Fibroblast of skin of right quadriceps (primary cell): ENCODE data around the gene CCDC93.
"Not testable (repeated sequence)": the region's sequence is repeated elsewhere in the genome, so short reads cannot be mapped to it uniquely, and the experiment has no call there.

Source experiments
- DNase-seq: peaks from one replicate; pipeline ENCODE4 v3.0.0-alpha.2; 2013

CCDC93 gene

GRCh38 chr2:118045286-118045685 is 31.4 kb upstream of the CCDC93 start:
- DNase-seq, result no peak

DNA sequence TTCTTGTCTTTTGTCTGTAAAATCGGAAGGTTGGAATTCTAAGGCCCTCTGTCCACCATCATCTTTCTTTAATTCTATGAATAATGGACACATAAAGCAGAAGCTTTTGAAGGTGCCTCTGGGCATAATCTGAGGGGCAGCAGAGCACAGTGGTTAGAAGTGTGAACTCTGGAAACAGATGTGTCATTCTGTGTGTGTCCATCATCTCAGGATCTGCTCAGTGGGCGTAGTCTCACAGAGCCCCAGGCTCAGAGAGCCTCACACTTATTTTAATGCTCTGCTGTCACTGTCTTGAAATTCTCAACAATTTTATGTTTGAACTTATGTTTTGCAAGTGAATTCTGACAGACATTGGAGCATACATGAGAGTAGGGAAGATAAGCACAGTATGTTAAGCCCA is 31.0 kb upstream of the CCDC93 start:
- DNase-seq, result no peak

- DNase-seq, result no peak
These were observed 30.3 kb upstream of the CCDC93 start for GRCh38 chr2:118044103-118044716.

DNA sequence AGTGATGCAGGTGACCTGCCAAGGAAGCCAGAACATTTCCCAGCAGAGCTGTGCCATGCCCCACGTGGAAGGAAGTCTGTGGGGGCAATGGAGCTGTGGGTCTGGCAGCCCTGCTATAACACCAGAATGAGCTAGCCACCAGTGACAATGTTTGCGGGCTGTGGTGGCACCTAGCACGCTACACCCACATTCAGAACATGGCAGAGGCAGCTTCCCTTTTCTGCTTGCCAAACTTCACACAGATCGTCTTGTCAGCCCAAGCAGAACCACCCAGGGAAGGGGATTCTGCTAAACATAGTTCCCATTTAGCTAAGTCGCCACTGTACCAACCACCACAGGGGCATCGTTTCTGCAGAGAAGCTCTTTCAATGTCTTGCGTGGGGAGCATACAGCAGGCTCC is 27.0 kb upstream of the CCDC93 start:
- no peak for DNase-seq

DNA sequence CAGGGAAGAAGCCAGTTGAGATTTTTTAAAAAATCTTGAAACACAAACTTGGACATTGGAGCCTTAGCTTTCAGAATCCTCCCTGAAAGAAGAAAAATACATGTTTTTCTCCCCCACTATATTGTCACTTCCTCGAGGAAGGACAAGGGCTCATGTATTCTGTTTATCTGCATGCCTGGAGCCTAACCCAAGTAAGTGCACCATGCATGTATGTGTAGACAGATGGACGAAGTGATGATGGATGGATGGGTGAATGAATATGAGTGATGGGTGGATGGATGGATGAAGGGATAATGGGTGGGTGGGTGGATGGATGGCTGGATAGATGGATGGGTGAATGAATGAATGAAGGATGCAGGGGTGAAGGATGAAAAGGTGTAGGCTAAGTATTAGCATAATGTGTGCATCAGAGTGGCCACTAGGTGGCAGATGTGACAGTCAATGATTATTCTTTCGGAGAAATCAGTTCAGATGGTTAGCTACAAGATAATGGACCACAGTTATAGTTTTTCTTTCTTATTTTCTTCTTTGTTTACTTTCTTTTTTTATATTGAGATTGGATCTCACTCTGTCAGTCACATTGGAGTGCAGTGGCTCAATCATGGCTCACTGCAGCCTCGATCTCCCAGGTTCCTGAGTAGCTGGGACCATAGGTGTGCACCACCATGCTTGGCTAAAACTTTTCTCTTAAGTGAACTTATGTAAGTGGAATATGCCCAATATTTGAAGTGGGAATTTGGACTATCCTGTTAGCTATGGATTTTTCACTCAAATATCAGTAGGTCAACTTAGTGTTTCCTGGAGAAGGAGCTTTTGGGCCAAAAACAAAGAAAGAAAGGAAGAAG is 18.5 kb upstream of the CCDC93 start:
- peak; percentile 35 for DNase-seq

DNA sequence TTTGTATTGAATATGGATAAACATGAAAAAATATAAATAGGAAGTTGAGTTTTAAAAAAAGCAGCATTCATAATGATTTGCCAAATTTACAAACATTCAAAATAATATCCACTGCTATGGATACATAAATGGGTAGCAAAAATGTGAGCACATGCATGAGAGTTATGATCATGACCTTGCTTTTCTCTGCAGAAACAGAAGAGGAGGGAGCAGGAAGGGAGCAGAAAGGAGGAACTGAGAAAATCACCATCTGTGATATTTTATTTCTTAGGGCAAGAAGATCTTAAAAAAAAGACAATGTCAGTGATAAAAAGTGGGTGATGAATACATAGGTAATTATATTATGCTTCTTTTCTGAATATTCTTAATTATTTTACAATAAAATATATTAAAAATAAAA is 17.7 kb upstream of the CCDC93 start:
- DNase-seq, result no peak

DNA sequence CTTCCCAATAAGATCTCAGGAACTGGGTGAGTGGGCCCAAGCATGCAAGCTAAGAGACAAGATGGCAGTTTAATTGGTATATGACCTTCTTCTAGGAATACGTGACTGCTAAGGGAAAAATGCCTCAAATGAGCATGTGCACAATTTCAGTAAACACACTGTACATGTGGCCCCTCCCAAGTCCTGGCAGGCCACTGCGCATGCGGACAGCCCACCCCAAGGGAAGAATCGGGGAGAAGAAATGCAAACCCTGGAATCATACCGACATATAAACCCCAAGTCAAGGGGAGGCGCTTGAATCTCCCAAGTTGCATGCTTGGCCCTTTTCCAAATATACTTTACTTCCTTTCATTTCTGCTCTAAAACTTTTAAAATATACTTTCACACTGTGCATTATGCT is 15.2 kb upstream of the CCDC93 start:
- DNase-seq, result no peak

- DNase-seq, result no peak
These were observed 7.5 kb upstream of the CCDC93 start for GRCh38 chr2:118021356-118021755.

GRCh38 chr2:118019821-118020220 is 6.0 kb upstream of the CCDC93 start:
- DNase-seq, result no peak

GRCh38 chr2:118016911-118017310 is 3.0 kb upstream of the CCDC93 start:
- no peak for DNase-seq

DNA sequence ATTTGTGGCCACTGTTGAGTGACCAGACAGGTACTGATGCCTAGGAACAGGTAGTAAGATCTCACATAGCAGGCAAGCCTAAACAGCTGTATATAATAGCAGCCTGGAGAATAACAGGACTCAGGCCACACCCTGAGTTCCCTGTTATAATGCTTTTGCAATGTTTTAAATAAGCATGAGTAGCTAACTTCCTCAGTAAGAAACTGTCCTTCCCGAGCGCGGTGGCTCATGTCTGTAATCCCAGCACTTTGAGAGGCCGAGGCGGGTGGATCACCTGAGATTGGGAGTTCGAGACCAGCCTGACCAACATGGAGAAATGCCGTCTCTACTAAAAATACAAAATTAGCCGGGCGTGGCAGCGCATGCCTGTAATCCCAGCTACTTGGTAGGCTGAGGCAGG is 1.9 kb upstream of the CCDC93 start:
- DNase-seq, result not testable (repeated sequence)

DNA sequence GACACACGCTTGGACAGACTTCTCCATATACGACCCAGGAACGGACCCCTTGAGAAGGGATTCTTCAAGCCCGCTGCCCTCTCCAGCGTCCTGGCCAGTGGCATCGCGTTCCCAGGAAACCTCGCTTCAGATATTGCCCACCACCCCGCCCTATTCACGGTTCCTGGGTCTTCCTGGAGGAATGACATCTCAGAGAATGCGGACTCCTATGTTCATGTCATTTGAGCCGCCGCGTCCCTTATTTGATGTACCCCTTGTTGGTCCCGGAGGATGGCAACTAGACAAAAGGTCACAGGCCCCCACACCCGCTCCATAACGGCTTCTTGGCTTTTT is 588 bp upstream of the CCDC93 start:
- DNase-seq, result no peak

DNA sequence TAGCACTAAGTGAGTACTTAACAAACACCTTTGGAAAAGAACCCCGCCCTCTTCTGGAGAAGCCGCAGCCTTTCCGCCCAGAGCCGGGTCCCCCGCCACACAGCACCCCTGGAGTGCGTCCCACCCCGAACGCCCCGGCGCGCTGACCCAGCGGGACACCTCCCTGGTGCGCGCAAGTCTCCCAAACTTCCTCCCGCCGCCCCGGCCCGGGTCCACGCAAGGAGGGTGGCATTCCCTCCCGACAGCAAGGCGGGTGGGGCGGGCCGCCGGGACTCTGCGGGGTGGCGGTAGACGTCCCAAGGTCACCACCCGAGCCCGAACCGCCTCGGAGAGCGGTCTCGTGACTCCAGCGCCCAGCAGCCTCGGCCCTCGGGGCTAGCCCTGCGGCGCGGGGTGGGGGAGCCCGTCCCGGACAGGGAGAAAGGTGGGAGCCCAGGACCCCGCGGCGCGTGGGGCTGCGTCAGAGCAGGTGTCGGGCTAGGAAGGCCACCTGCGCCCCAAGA is 598 bp downstream of the CCDC93 start:
- no peak for DNase-seq

DNA sequence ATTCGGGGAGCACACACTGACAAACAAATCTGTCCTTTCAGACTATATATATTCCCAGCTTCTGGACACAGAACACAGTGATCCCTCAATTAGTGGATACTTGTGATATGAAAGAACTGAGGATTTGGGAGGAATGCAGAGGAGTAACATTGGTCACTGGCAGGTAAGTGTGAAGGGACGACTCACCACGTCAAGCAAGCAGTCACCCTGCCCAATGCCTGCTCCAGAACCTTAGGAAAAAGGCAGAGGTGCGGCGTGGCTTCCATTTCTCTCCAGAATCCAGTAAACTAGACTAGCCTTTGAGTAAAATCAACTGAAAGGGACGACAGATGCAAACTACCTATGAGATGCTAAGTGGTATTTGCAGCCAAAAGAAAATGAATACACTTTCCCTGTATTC is 1.1 kb downstream of the CCDC93 start:
- DNase-seq, result no peak

- no peak for DNase-seq
These were observed 3.4 kb downstream of the CCDC93 start for GRCh38 chr2:118010473-118010872.

GRCh38 chr2:118006861-118007260 is 7.0 kb downstream of the CCDC93 start:
- DNase-seq, result no peak

DNA sequence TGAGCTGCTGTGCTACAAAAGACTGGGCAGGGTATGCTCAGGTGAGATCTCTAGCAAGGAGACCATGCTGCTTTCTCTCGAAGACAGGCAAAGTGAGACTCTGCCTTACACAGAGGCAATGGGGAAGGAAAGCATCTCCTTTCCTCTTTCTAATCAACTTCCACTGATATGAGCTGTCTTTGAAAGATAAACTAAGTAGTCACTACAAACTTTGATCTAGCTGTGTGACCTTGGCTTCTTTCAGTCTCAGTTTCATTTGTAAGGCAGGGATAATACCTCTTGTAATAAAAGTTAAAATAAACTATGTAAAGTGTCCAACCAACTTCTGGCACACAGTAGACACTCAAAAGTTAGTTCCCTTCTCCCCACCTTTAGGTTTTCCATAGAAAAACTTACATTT is 7.5 kb downstream of the CCDC93 start:
- no peak for DNase-seq

DNA sequence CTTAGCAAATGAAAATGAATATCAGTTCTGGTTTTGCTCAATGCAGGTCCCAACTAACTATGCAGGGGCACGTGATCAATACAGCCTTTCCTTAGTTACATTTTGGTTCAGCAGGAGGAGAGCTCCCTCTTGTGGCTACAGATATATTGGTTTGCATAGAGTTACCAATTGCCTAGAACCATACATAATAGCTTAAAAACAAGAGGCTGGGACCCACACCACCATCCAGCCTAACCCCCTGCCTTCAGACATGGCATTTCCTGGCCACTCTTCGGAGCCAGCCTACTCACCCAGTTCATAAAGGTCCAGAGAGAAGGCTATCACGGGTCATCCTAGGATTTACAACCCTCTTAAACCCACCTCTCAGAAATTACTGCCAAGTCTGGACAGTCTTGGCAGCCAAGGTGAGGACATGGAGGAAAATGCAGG is 10.5 kb downstream of the CCDC93 start:
- DNase-seq, result peak; percentile 79

DNA sequence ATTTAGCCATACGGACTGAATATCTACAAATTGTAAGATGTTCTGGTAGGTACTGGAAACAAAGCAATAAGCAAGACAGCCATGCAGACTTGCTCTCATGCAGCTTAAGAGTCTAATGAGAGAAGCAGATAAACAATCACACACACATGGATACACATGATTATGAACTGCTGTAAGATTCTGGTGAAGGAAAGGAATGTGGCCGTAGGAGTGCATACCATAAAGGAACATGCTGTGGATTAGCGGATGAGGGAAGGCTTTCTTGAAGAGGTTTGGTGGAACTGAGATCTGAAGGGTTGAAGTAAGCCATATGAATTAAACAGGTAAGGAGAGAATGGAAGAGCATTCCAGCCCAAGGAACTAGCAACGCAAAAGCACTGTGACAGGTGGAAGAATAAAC is 13.8 kb downstream of the CCDC93 start:
- no peak for DNase-seq

- no peak for DNase-seq
These were observed 15.9 kb downstream of the CCDC93 start for GRCh38 chr2:117997872-117998454.

DNA sequence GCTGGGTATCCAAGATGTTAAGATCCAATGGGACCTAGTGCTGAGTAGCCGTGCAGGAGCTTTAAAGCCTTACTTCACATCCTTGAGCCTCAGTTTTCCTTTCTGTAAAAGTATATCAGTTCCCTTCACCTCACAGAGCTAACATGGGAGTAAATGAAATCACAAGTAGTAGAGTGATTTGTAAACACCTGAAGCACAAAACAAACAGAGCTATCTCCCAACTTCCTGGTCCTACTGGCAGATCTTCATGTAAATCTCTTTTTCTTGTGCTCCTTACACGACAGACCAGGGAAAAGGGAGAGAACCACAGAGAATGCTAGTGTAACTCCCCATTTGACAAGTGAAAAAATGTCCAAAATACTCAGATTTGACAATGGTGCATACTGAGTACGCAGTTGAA is 17.3 kb downstream of the CCDC93 start:
- no peak for DNase-seq

DNA sequence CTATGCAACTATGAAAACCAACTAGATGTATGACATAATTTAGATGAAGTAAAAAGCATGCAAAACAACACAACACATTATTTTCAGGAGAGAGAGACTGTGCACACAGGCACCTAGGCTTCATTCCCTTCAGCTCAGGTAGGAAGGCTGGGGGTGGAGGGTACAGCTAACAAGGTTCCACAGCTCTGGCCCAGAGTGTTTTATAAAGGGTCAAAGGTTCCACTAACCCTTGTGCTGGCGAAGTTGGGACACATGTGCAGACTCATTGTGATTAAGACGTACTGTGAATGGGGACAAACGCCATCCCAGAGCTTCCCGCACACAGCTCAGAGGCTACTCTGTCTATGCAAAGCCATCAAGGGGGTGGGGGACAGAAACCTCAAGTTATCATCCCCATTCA is 19.1 kb downstream of the CCDC93 start:
- DNase-seq, result no peak

- DNase-seq, result no peak
These were observed 23.9 kb downstream of the CCDC93 start for GRCh38 chr2:117989854-117990438.

- DNase-seq, result no peak
These were observed 26.7 kb downstream of the CCDC93 start for GRCh38 chr2:117987121-117987520.
